ENCODE measurements around the gene SPIRE1.

Gene SPIRE1

DNA sequence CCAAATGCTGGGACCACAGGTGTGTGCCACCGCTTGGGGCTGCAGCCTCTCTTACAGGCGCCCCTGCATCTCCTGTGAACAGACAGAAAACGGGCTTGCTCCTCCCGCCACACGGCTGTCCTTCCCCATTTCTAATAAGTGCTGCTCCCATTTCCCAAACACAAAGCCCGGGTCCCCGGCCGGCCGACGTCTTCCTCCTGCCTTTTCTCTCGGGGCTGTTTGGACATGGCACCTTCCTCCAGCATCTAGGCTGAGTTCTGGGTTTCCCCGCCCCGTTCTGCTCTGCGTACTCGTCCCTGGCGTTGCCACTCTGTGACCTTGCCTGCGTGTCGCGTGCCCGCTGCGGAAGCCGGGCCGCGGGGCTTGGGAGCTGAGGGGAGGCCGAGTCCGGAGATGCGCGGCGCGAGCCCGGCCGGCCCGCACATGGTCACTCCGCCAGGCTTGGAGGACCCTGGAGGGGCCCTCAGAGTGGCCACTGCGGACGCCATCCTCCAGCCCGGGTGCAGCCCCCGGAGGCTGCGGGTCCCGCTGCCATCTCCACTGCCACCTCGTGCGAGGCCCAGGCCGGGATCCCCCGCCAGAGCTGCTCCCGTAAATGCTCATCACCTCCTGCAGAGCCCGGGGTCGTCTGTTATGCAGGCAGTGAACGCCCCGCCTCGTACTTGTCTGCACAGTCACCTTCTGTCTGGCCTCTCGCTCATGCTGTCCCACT is 223.9 kb downstream of the SPIRE1 start:
- TF ChIP-seq GATA1 (IDR thresholded peaks at IDR 0.05; ENCODE audit: low read depth, low read length) (no peak), POLR2A (IDR thresholded peaks at IDR 0.05; ENCODE audit: low read length) (no peak)

DNA sequence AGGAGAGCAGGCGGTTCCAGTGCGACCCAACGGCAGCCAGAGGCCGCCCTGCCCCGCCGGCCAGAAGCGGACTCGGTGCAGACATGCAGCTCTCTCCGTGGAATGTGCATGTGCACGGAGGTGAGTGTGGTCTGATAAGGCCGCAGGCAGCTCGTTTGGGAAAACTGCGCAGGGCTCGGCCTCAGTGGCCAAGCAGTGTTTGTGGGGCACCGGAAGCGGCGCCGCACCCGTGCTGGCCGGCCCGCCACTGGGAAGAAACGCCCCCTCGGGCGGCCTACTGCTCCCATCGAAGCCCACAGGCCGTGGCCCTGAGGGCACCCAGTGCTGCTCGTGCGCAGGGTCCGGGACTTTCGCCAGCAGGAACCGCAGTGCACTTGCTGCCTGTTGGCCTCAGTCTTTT is 225.0 kb downstream of the SPIRE1 start:
- DNase-seq, result no peak
- no peak for TF ChIP-seq GATA1 (IDR thresholded peaks at IDR 0.05; ENCODE audit: low read depth, low read length)
- no peak for TF ChIP-seq POLR2A (IDR thresholded peaks at IDR 0.05; ENCODE audit: low read length)

More for the DNA sequence above, 223.9 kb downstream of the SPIRE1 start:
- DNase-seq, result no peak

DNA sequence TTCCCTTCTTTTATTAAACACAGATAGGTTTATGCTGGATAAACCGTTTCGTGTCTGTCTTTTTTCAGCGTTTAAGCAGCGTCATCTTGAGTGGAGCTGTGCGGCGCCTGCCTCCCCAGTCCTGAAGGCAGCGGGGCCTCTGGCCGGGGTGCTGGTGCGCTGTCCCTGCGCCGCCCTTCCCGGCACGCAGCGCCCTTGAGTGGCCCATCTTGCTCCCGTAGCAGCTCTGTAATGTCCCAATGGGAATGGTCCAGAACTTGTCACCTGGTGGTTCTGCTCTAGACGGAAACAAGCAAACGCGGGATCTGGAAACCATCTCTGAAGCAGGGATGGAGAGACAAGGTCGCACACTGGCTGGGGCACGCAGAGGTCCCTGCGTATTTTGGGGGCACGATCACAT is 225.7 kb downstream of the SPIRE1 start:
- DNase-seq, result no peak
- TF ChIP-seq POLR2A (IDR thresholded peaks at IDR 0.05; ENCODE audit: low read length) (no peak), GATA1 (IDR thresholded peaks at IDR 0.05; ENCODE audit: low read depth, low read length) (no peak)

DNA sequence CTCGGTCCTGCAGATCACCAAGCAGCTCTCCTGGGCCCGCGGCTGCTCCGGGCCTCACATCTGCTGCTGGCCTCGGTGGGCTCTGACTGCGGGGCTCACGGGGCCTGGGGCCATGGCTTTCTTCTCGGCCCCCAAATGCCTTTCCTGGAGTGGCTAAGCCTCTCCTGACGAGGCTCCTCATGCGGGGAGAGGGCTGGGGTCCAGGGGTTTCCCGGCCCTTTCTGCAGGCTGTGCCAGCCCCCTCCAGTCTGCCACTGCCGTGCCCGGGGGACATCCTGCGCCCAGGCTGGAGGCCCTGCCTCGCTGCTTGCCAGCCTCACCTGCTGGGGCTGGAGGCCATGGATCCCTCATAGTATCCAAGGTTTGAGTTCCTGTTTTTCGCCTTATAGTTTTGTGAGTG is 226.3 kb downstream of the SPIRE1 start:
- DNase-seq, result no peak
- no peak for TF ChIP-seq GATA1 (IDR thresholded peaks at IDR 0.05; ENCODE audit: low read depth, low read length)
- TF ChIP-seq POLR2A (IDR thresholded peaks at IDR 0.05; ENCODE audit: low read length), result no peak

DNA sequence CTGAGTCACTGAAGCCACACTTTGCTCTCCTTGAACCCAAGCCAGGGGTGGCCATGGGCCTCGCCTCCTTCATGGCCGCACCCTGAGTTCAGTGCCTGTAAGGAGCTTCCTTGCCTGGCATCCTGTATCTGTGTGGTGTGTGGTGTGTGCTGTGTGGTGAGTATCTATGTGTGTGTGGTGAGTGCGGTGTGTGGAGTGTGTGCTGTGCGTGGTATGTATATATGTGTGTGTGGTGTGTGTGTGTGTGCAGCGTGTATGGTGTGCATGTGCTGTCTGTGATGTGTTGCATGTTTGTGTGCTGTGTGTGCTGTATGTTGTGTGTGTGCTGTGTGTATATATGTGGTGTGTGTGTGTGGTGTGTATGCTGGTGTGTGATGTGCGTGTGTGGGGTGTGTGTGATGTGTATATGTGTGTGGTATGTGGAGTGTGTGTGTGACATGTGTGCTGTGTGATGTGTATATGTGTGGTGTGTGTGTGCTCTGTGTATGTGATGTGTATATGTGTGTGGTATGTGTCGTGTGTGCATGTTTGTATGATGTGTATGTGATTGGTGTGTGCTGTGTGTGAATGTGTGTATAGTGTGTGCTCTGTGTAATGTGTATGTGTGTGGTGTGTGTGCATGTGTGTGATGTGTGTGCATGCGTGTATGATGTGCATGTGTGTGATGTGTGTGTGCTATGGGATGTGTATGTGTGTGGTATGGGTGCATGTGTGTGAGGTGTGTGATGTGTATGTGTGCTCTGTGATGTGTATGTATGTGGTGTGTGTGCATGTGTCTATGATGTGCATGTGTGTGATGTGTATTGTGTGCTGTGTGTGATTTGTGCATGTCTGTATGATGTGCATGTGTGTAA is 227.5 kb downstream of the SPIRE1 start:
- no peak for DNase-seq

GRCh38 chr18:12429556-12429955 is 228.4 kb downstream of the SPIRE1 start:
- no peak for DNase-seq
- TF ChIP-seq POLR2A (IDR thresholded peaks at IDR 0.05; ENCODE audit: low read length), result no peak
- no peak for TF ChIP-seq GATA1 (IDR thresholded peaks at IDR 0.05; ENCODE audit: low read depth, low read length)

More for the DNA sequence above, 227.5 kb downstream of the SPIRE1 start:
- no peak for TF ChIP-seq GATA1 (IDR thresholded peaks at IDR 0.05; ENCODE audit: low read depth, low read length)
- TF ChIP-seq POLR2A (IDR thresholded peaks at IDR 0.05; ENCODE audit: low read length), result no peak

GRCh38 chr18:12428923-12429322 is 229.0 kb downstream of the SPIRE1 start:
- DNase-seq, result no peak
- TF ChIP-seq GATA1 (IDR thresholded peaks at IDR 0.05; ENCODE audit: low read depth, low read length), result no peak
- TF ChIP-seq POLR2A (IDR thresholded peaks at IDR 0.05; ENCODE audit: low read length), result no peak

- no peak for TF ChIP-seq GATA1 (IDR thresholded peaks at IDR 0.05; ENCODE audit: low read depth, low read length)
- TF ChIP-seq POLR2A (IDR thresholded peaks at IDR 0.05; ENCODE audit: low read length), result no peak
- no peak for DNase-seq
Observed at GRCh38 chr18:12426924-12427323, 231.0 kb downstream of the SPIRE1 start.

DNA sequence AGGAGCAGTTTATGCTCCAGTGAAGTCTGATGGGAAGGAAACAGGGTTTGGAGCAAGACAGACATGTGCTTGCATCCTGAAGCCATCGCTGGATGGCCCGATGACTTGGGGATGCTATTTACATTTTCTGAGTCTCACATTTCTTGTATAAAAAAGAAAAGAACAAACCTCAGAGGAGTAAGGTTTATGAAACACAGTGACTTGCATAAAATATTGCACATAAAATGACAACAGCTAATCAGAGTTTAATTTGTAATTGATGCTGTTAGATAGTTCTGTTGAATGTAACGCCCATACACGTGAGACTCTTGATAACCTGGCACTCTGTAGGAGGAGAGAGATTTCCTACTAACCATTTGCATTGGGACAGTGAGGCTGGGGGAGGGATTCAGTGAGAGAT is 233.7 kb downstream of the SPIRE1 start:
- DNase-seq, result no peak
- TF ChIP-seq POLR2A (IDR thresholded peaks at IDR 0.05; ENCODE audit: low read length) (no peak), GATA1 (IDR thresholded peaks at IDR 0.05; ENCODE audit: low read depth, low read length) (no peak)

- TF ChIP-seq GATA1 (IDR thresholded peaks at IDR 0.05; ENCODE audit: low read depth, low read length), result no peak
- no peak for TF ChIP-seq POLR2A (IDR thresholded peaks at IDR 0.05; ENCODE audit: low read length)
- DNase-seq, result peak in 1 of 2 experiments; percentile 29
Observed at GRCh38 chr18:12423820-12424219, 234.1 kb downstream of the SPIRE1 start.

- no peak for TF ChIP-seq GATA1 (IDR thresholded peaks at IDR 0.05; ENCODE audit: low read depth, low read length)
- DNase-seq, result no peak
Observed at GRCh38 chr18:12423393-12423792, 234.5 kb downstream of the SPIRE1 start.

DNA sequence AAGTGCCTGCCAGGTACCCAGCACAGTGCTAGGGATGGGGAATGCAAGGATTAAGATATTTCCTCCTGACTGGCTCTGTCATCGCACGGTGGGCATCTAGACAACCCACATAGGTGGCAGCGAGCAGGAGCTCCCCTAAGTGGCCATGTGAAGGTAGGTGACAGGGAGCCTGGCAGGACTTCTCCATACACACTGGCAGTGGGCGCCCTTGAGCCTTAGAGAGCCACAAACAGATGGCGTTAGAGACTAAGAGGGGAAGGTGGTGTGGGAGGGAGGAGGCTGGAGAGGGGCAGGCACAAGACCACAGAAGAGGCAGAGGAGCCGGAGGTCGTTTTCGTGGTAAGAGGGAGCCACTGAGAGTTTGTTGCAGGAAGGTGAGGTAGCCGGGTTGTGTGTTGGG is 235.0 kb downstream of the SPIRE1 start:
- no peak for TF ChIP-seq GATA1 (IDR thresholded peaks at IDR 0.05; ENCODE audit: low read depth, low read length)
- no peak for TF ChIP-seq POLR2A (IDR thresholded peaks at IDR 0.05; ENCODE audit: low read length)
- peak; percentile 61 to 68 for DNase-seq

DNA sequence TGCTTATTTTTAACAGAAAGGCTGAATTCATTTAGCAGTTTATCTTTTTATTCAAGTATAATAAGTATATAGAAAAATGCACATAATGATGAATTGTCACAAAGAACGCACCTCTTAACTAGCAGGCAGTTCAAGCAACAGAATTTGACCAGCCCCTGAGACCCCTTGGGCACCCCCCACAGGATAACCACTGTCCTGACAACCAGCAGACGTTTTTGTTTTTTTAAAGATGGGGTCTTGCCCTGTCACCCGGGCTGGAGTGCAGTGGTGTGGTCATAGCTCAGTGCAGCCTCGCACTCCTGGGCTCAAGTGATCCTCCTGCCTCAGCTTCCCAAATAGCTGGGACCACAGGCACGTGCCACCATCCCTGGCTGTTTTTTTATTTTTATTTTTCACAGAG is 236.2 kb downstream of the SPIRE1 start:
- no peak for DNase-seq
- TF ChIP-seq GATA1 (IDR thresholded peaks at IDR 0.05; ENCODE audit: low read depth, low read length), result no peak
- TF ChIP-seq POLR2A (IDR thresholded peaks at IDR 0.05; ENCODE audit: low read length), result no peak

- TF ChIP-seq GATA1 (IDR thresholded peaks at IDR 0.05; ENCODE audit: low read depth, low read length) (no peak), POLR2A (IDR thresholded peaks at IDR 0.05; ENCODE audit: low read length) (no peak)
- peak in 1 of 2 experiments; percentile 30 for DNase-seq
Observed at GRCh38 chr18:12420821-12421421, 237.0 kb downstream of the SPIRE1 start.

Data from erythroblast (primary cell).